ENCODE data around the gene FREM3.
"Not testable (repeated sequence)": the region's sequence is repeated elsewhere in the genome, so short reads cannot be mapped to it uniquely, and the experiment has no call there.

The FREM3 gene

DNA sequence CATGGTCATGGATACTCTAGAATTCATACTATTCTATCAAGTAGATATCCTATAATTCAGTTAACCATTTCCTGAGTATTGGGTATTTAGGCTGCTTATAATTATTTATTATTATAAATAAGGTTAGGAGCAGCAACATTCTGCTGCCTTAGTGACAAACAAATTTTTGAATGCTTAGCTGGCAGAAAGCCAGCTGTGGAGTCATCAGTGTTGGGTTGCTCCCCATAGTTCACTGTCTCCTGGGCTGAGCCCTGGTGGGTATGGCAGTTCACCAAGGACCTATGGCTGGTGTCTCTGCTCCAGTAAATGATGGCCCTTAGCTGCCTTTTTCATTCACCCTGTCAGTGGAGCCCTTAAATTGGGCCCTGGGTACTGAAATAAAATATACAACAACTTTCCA, 125.1 kb downstream of the FREM3 start:
- DNase-seq: no peak

DNA sequence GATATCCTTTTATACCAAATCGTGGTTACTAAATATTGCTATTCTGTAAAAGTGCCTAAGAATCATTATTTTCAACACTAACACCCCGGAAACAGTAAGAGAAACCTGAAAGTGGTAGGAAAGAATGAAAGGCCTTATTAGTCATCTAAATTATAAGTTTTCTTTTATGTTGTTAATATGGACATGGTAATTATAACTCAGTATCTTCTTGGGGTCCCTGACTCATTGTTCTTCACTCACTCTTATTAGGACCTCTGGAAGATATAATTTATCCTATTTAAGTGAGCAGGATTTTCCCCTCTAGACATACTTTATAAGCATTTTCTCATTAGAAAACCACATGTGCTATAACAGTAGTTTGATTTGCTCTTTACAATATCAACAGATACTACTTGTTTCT, 136.0 kb downstream of the FREM3 start:
- DNase-seq: no peak

DNA sequence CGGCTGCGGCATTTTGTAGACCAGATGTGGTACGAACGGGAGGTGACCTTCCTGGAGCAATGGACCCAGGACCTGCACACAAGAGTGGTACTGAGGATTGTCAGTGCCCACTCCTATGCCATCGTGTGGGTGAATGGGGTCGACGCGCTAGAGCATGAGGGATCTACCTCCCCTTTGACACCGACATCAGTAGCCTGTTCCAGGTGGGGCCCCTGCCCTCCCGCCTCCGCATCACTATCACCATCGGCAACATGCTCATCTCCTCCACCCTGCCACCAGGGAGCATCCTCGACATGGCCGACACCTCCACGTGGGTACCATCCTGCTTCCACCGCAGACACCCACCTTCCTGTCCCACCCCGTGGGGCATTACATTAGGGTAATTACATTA, 140.7 kb downstream of the FREM3 start:
- peak; percentile 17 for DNase-seq

DNA sequence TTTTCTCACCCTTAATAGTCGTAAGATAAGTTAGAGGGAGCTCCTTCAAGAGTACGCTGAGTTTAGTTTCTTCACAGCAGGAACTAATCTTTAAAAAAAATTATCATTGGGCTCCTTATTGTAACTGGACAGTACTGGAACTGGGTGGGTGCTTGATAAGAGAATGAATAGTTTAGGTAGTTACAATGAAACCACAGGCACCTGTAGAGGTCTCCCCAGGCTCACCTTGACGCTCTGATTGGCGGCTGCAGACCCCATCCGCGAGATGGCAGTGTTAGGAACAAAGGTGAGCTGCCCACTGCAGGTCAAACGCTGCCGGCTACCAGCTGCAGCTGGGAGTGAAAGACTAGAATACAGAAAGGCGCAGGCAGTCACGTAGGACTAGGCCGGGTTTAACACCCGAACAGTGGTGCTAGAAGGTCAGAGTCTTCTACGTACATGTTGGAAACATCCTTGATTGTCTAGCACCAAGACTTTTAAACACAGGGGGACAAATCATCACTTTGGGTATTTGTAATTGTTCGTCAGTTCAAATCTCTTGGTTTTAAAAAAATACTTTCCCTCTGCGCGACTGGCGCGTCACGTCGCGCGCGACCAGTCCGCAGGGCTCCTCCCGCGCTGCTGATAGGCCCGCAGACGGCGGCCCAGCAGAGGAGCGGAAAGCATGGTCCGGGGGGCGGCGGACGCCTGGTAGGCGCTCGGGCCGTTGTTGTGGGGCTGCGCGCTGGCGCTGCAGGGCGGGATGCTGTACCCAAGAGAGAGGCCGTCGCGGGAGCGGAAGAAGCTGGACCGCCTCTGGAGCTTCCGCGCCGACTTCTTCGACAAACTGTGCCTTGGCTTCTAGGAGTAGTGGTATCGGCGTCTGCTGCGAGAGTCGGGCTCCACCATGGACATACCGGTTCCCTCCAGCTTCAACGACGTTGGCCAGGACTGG, 141.4 kb downstream of the FREM3 start:
- DNase-seq: peak; percentile 64

DNA sequence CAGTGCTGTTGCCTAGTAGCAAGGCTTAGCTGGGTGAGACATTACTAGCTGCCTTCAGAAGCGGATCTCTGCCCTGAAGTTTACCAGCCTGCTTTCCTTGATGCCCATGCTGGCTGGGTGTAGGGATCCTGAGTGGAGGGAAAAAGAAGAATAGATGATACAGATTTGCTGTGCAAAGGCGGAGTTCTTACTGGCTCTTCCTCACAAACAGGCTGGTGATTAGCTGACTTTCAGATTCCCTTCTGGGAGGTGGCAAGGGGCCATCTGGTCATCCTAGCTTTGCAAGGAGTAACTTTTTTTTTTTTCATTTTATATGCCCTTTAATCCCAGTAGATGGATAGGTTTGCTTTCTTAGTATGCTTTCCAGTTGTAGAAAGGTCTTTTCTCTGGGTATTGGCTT, 142.2 kb downstream of the FREM3 start:
- no peak for DNase-seq

DNA sequence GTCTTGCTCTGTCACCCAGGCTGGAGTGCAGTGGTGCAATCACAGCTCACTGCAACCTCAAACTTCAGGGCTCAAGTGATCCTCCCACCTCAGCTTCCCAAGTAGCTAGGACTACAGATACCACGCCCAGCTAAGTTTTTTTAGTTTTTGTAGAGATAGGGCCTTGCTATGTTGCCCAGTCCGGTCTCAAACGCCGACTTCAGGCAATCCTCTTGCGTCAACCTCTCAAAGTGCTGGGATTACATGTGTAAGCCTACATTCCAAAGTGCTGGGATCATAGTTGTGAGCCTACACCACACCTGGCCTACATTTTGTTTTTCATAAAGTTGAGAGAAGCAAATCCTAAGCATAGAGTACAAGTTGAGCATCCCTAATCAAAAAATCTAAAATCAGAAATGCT, 144.8 kb downstream of the FREM3 start:
- DNase-seq: no peak

DNA sequence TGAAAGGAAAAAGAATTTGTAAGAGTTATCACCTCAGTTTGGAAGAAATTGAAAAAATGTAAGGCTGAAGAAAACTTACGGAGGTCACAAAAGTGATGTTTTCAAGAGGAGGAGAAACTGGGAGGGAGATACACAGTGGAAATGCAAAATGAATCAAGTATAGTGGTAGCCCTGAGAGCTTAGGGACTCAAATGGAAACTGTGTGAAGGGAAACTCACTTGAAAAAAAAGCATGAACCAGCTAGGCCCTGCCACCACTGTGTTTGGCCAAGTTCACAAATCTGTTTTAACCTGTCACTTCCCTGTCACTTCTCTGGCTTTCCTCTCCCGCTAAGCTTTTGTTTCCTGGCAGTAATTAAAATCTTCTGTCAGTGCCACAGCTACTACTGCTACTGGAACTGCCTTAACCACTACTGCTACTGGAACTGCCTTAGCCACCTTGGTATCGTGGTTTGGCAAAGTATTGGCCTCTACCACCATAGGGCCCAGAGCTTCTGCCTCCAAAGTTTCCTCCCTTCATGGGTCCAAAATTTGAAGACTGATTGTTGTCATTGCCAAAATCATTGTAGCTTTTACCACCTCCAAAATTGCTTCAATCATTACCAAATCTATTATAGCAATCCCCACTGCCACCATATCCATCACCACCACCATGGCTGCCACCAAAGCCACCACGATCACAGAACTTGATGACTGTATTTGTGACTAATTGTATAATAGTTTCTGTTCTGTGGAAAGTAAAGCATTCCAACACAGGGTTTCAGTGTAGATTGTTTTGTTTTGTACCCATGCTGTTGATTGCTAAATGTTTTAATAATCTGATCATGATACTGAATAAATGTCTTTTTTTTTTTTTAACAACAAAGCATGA, 145.5 kb downstream of the FREM3 start:
- DNase-seq: no peak

DNA sequence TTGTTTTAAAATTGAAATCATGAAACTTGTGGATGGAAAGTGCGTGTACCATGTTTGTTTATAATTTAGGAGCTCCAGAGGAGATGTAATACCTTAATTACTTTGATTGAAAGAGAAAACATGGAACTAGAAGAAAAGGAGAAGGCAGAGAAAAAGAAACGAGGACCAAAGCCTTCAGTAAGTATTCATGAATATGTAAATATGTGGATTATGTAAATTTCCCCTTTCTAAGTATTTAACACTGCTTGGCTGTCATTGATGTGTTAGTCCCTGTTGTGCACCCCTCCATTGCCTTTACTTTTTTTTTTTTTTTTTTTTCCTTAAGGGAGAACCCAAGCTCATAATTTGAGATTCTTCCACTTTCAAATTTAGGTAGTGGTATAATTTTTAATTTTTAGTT, 150.5 kb downstream of the FREM3 start:
- DNase-seq: no peak

DNA sequence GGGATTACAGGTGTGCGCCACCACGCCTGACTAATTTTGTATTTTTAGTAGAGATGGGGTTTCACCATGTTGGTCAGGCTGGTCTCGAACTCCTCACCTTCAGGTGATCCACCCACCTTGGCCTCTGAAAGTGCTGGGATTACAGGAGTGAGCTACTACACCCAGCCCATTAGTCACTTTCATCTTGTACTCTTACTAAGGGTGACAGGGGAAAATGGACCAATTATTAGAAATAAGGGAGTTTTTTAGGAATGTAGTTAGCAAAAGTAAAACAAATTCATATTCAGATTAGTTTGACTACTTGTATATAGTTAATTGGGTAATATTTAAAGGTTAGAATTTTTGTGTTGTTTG, 160.8 kb downstream of the FREM3 start:
- no peak for DNase-seq

DNA sequence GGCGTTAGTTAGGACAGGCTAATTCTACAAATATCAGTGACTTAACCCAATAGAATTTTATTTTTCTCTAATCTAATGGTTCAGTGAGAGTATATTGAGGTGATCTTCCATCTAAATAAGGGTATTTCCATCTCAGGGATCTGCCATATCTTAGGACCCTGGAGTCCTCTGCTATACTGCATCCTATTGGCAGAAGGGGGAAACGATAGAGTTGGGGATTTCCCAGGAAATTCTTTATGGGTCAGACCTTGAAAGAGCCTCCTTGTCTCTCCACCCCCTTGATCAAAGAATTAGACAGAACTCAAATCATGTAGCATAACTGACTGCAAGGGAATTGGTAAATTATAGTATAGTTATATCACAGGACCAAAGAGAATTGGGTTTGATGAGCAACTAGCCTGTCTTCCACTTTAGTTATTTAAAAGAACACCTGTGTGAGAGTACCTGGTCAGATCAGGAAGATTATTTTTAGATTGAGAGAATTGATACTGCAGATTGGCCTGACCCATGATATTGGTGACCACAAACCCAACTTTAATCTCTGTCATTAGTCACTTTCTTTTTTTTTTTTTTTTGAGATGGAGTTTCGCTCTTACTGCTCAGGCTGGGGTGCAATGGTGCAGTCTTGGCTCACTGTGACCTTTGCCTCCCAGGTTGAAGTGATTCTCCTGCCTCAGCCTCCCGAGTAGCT, 161.4 kb downstream of the FREM3 start:
- no peak for DNase-seq

DNA sequence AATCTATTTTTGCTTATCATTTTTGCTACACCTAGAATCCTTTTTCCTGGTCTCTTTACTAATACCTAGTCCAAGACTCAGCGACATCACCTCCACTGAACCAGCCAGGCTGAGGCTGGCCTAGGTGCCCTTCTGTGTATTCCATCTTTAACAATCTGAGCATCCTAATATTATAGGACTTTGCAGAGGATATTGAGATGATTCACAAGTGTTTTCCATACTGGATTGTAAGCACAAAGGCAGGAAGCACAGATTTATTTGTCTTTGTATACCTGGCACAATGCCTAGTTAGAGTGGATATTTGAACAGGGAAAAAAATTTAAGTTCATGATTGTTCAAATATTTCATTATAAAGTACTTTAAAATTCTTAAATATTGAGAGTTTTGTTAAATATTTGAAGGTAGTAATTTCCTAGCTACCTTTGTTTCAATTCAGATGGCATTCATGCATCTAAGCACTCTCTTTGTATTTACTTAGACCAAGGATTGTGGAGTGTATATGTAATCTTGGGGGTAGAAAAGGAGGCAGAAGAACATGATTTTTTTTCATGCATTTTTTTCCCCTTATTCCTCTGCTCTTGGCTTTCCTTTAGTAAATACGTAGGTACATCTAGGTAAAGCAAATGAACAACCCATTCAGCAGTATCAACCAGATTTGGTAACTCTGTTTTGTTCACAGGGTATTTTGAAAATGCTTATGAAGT, 168.5 kb downstream of the FREM3 start:
- no peak for DNase-seq

DNA sequence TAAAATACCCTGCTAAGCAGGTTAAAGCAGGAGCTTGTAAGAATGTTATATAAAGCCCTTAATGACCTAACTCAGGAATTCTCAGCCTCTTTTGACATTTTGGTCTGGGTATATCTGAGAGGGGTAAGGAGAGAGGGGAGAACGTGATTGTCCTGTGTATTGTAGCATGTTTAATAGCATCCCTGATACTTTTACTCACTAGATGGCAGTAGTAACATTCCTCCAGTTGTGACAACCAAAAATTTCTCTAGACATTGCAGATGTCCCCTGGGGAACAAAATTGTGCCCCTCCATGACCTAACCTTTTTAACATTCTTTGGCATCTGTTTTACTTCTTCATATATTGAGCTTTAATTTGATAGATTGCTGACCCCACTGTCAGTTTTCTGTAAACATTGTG, 169.1 kb downstream of the FREM3 start:
- no peak for DNase-seq

DNA sequence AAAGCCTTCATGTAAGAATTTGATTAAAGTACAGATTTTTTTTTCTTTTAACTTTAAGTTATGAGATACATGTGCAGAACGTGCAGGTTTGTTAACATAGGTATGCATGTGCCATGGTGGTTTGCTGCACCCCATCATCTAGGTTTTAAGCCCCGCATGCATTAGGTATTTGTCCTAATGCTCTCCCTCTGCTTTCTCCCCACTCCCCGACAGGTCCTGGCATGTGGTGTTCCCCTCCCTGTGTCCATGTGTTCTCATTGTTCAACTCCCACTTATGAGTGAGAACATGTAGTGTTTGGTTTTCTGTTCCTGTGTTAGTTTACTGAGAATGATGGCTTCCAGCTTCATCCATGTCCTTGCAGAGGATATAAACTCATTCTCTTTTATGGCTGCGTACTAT, 172.4 kb downstream of the FREM3 start:
- DNase-seq: not testable (repeated sequence)
